ENCODE measurements around the gene ASAP2.
A peak's percentile ranks its signal among the peaks of the same experiment; 100 is the strongest.

The ASAP2 gene

DNA sequence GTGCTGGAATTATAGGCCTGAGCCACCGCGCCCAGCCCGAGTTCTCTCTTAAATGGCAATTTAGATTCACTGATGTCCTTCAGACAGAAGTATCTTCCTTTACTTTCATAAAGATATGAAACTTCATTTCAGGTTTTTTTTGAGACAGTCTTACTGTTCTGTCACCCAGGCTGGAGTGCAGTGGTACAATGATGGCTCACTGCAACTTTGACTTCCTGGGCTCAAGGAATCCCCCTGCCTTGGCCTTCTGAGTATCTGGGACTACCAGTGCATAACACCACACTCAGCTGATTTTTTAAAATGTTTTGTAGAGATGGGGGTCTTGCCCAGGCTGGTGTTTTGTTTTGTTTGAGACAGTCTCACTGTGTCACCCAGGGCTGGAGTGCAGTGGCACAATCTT is 203.5 kb downstream of the ASAP2 start:
- ATAC-seq: no peak

DNA sequence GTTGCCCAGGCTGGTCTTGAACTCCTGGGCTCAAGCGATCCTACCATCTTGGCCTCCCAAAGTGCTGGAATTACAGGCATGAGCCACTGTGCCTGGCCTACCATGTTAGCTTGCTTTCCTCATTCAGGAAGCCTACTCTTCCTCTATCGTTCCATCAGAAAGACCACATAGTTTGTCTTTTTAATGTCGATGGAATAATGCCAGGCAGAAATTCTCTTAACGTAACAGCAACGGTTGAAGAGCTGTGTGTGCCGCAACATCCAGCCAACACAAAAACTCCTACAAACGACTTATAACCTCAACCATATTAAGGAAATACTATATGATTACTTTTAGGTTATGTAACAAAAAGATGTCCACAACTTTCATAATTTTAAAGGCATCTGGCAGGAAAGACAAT is 206.2 kb downstream of the ASAP2 start:
- ATAC-seq: no peak

DNA sequence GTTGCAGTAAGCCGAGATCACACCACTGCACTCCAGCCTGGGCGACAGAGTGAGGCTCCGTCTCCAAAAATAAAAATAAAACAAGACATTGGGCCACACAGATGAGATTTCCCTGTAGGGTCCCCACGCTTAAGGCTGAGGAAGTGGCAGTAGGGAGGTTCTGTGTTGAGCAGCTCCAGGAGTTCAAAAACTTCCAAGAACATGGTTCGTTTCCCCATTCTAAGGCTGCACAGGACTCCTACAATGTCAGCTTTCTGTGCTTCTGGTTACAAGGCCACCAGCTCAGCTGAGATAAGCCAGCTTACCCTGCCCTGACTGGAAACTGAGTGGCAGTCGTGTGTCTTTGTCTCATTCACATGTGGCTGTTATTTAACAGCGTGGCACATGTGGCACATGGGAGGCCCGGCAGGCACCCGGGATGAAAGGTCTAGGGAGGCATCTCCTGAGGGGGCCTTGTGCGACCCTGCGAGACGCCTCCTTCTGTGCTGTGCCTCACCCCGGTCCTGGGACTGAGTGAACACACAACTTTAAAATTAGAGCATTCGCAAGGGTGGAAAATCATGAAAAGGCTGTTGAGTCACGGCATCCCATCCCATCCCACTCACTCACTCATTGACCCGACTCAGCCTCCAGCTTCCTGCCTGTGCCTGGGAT is 209.0 kb downstream of the ASAP2 start:
- no peak for ATAC-seq

DNA sequence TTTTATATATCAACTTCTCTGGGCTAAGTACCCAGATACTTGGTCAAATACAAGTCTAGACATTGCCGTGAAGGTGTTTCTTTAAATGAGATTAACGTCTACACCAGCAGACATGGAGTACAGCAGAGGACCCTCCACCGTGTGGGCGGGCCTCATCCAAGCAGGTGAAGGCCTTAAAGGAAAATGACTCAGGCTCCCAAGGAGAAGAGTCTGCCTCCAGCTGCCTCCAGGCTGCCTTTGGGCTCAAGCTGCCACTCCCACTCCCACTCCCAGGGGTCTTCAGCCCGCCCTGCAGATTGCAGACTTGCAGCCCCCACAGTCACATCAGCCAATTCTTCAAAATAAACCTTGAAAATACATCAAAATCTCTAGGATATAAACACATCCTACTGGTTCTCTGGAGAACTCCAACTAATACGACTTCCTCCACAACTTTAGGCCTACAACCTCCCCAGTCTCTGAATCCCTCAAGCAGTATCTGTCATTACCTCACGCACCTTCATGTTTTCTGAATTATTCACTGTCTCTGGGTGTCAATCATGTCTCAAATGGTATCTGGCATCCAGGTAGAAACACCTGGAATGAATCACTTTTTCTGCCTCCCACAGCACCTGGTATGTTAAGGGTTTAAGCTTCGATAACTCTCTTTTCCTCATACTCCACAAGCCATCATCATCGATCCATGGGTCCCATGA is 209.8 kb downstream of the ASAP2 start:
- no peak for ATAC-seq

DNA sequence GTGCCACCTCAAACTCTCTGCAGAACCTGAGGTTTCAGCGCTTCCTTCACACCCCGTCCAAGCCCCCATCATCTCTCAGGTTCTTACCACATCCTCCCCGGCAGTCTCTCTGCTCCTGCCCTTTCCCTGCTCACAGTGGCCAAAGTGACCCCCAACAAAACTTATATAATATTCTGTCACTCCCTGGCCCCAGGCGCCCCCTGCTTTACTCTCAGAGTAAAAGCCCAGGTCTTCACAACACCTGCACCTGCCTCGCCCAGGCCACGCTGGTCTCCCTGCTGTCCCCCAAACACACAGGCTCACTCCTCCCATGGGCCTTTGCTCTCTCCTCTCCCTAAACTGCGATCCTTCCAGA is 210.3 kb downstream of the ASAP2 start:
- ATAC-seq: no peak

DNA sequence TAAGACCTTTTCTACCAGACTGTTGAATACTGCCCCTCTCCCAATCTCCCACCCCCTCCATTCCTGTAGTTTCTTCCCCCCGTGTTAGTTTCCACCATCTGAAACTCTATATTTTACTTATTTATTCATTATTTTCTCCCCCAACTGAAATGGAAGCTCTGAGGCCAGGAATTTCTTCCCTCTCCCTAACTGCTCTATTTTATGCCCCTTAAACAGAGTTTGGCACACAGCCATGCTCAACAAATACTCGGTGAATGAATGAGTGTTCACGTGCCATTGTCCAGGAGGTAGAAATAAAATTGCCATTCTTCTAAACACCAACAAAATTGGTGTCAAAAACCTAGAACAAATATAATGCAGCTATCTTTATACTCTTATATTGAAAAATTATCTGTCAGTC is 211.1 kb downstream of the ASAP2 start:
- no peak for ATAC-seq

DNA sequence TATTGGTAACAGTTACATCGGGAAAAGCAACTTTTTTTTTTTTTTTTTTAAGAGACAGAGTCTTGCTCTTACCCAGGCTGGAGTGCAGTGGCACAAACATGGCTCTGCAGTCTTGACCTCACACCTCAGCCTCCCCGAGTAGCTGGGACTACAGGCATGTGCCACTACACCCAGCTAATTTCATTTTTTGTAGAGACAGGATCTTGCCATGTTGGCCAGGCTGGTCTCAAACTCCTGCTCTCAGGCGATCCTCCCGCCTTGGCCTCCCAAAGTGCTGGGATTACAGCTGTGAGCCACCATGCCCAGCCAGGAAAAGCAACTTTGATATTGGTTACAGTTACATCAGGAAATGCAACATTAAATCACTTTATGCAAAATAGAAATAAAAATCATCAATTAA is 212.1 kb downstream of the ASAP2 start:
- ATAC-seq: no peak

DNA sequence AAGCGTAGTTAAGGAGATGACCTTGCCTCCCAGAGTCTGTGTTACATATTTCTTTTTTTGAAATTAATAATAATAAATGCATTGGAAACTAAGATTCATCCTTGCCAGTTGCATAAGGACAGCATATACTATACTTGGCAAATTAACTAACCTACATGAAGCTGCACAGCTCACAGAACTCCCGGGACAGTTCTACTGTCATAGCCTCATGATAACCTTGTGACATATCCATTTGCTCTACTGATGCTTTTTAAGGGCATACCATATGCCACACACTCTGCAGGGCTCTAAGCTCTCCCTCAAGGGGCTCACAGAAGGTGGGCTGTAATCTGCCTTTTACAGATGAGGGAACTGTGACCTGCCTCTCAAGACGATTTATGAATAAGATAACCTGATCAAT is 212.9 kb downstream of the ASAP2 start:
- no peak for ATAC-seq

DNA sequence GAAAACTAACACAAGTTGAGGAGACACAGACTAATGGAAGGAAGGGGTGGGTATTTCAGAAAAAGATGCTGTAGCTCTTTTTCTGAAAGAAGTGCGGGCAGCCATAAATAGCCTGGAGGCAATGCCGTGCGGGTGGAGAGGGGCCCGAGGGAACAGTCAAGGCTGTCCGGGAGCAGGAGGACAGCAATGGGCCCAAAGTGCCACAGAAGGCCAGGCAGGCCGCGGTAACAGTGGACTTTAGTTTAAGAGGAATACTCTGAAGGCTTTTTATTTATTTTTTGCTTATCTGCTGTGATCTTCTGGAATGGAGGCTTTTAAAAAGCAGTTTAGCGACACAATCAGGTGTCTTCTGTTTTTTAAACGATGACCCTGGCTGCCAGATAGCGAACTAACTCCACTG is 213.9 kb downstream of the ASAP2 start:
- ATAC-seq: no peak

DNA sequence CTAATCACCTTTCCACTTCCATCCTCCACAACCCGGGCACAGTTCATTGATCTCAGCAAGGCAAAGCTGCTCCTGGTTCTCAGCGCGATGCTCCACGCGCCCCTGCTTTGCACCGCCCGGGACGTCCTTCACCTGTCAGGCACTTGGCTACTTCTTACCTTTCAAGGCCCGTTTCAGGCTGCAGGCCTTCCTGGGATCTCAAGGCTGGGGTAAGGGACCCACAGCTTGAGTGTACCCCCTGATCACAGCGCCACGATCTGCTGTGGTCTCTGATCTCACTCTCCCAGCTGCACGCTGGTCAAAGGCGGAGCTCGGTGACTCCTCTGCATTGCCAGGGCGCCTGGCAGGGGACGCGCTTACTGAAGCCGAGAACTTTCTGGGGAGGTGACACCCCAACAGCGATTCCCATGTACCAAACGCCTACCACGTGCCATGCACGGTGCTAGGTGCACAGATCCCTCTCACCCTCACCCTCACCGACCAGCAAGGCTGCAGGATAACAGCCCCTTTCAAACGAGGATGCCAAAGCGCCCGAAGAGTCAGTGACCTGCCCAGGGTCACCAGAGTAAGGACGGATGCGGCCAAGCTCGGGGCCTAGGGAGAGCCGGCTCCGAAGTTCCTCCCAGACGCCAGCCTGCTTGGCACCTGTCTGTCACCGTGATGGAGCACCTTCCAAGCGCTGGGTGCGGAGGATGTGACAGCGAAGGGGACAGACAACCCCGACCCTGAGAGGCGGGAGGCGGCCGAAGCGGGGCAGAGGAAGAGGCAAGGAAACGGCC is 215.9 kb downstream of the ASAP2 start:
- ATAC-seq: peak; percentile 21 to 26

DNA sequence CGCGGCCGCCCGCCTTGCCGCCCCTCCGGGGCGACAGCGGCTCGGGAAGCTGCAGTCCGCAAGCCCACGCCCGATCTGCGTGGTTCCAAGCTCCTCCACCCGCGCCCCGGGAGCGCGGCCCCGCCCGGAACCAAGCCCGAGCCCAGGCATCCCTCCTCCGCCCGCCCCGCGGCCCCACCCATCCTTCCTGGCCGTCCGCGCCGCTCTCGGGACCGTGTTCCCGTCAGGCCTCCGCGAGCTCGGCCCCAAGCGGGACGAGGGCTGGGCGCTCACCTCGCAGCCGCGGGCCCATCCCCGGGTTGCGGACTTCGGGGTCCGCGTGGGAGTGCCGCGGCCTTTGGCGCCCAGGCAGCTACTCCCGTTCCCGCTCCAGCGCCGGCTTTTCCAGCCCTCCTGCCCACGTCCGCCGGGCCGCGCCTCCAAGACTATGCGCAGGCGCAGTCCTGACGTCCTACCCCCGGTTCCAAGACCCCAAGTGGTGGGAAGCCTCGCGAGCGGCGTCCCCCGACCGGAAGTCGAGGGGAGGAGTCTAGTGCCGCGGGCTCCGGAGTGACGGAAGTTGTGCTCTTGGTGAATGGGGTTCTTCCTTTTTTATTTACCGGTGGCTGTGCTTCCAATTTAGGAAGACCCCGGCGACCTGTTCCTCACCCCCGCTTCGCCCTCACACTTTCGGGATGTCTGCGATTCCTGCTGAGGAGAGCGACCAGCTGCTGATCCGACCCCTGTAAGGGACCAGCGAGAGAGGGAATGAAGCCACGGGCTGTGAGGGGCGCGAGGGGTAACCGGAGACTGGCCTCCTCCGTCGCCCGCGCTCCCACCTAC is 216.7 kb downstream of the ASAP2 start, which contains the start of the genes CPSF3 and ITGB1BP1:
CPSF3 (plus strand) TSS at position 555 of the 822 bp plus-strand sequence; CDS start at position 675, 120 bp downstream.
ITGB1BP1 (minus strand) TSS at position 429 of the 822 bp plus-strand sequence. CDS start 4,831 bp downstream, outside the sequence.
- peak; percentile 85 to 88 for ATAC-seq

DNA sequence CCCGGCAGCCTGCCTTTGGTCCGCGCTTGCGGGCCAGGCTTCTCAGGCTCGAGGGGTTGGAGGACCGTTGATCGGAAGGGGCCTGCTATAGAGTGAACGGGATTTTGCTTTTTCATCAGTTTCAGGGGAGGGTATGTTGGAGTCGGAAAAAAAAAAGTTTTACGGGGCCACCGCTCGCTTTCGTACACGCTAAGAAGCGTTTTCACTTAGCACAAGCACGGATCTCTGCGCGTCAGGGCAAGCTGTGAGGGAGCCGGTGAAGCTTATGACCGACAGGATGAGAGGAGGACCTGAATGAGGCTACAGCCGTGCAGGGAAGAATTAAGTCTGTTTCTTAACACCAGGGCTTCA is 217.3 kb downstream of the ASAP2 start:
- ATAC-seq: peak; percentile 4 to 8

DNA sequence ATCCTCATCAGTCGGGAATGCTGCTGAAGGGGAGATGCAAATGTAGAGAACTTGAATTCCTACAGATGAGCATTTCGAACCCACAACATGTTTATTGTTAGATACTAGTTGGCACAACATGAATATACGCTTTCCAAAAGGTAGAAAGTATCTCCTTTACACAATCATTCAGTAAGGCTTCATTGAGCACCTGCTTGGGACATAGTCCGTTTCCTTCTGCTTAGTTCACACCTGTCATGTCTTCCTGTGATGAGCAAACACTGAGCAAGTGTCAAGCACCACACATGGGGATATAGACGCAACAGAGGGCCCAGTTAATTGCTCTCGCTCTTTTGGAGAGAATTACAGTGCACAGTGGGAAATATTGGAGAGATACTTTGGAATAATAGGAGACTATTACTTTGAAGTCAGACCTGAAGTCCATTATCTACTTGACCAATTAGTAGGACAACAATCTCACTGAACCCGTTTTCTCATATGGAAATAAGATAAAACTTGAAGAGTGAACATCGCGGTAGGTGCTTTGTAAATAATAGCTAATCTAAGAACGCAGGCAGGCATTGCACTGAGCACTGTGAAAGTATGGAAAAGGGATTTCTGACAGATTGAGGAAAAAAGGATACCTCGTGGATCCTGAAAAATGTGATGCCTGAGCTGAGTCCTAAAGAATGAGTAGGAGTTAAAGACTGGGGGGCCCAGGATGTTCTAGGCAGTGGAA is 218.0 kb downstream of the ASAP2 start:
- no peak for ATAC-seq

DNA sequence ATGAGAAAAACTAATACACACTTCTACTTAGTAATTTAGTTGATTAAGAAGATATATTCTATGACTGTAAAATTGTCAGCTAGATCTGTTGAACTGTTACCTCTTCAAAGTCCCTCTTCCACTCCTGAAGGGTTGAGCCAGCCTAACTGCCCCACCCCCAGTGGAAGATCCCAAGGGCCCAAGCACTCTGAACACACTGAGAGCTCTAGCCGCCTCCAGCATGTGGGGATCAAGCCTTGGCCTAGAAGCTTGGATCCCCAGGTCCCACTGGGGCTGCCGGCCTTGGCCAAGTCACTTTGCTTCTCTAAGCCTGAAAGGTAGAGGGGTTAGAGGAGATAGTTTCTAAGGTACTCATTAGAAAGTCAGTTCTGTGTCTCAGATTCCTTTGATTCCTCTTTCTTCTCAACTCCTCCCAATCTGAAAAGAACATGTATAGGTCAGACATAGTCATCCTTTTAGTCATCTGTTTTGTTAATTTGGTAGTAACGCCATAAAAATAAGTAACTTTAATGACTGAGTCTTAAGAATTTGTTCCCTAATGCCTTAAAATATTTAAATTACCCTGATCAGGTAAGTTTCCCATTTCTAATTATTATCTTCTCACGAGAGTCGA is 222.5 kb downstream of the ASAP2 start:
- no peak for ATAC-seq

DNA sequence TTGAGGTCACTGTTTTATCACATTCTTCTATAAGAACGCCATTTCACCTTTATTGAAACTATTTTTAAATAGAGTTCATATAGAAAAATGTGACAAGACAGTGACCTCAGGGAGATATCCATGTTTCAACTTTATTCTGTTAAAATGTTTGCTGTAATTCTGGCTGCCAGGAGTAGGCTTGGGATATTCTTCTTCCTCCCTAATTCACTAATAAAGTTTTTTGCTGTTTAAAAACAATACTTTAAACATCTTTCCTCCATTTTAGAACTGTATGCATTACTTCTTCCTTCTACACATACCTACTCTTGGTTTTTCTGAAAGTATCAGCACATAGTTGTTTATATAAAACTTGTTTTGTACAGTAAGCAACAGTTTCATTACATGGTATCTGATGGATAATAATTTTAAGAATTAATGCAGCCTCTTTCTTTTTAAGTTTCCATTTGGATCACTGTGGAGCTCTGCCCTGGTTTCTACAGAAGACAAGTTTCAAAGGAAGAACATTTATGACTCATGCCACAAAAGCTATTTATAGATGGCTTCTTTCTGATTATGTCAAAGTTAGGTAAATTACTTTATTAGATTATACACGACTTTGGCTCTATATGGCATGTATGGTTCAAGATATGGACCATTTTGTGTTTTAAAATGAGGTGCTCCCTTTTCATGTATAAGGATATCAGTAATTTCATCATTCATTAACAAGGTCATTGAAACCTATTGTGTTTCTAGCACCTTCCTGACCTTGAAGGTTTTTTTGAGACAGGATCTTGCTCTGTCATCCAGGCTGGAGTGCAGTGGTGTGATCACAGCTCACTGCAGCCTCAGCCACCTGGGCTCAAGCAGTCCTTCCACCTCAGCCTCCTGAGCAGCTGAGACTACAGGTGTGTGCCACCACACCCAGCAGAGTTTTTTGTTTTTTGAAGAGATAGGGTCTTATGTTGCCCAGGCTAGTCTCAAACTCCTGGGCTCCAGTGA is 224.0 kb downstream of the ASAP2 start:
- ATAC-seq: peak; percentile 72 to 81

DNA sequence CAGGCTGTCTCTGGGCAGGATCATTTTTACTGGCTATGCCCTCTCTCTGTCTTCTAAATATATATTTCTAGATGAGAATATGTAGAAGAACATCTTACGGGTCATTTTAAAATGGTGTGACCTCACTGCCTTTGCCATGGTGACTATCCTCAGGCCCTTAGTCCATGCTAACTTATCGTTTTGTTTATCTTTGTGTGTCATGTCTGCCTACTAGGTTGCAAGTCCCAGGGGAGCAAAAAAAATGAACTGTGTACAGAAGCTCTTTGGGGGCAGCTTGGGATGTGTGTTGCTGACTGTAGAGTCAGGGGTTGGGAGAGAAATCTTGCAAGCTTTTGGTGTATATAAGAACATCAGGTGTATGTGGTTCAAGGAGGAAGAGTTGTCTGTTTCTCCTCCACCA is 227.9 kb downstream of the ASAP2 start:
- ATAC-seq: no peak

DNA sequence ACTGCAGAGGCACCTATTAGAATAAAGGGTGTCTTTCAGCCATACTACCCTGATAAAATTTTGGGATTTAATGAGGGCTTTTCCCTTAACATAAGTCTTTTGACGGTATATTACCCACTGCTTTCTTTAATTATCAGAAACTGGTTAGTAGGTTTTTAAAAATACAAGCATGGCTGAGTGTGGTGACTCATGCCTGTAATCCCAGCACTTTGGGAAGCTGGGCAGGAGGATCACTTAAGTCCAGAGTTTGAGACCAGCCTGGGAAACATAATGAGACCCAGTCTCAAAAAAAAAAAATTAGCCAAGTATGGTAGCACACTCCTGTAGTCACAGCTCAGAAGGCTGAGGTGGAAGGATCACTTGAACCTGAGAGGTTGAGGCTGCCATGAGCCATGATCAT is 232.9 kb downstream of the ASAP2 start:
- no peak for ATAC-seq

DNA sequence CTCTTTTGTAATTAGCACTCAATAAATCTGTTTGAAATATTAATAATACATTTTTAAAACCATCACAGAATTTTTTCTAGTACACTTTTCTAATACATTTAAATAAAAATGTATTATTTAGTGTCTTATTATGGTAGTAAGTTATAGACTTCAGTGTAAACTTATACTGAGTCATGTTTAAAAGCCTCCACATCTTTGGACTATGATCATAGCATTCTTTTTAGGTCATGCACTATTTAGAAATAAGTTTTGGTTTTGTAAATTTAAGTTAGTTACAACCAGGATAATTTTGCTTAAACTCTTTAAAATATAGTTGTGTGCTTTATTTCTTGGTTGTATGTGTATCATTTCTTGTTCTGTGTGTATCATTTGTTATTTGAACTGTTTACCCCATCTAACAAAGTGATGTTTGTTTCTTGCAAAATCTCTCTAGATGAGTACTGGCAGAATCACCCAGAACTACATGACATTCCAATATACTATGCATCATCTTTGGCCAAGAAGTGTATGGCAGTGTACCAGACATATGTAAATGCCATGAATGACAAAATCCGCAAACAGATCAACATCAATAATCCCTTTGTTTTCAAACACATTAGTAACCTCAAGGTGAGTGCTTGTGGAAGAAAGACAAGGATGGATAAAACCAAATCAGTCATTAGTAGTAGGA is 233.6 kb downstream of the ASAP2 start:
- no peak for ATAC-seq

DNA sequence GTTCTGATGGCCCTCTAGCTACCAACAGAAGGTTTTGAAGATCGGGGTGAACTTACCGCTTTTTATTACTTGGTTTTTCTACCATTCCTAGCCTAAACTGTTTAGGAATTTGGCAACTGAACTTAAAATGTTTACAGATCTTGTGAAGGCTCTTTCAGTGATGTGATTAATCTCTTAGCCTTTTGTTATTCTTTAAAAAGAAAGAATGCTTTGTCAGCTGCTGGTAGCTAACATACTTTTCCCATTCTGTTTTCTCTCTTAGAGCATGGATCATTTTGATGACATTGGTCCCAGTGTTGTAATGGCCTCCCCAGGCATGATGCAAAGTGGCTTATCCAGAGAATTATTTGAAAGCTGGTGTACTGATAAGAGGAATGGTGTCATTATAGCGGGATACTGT is 234.9 kb downstream of the ASAP2 start:
- no peak for ATAC-seq

DNA sequence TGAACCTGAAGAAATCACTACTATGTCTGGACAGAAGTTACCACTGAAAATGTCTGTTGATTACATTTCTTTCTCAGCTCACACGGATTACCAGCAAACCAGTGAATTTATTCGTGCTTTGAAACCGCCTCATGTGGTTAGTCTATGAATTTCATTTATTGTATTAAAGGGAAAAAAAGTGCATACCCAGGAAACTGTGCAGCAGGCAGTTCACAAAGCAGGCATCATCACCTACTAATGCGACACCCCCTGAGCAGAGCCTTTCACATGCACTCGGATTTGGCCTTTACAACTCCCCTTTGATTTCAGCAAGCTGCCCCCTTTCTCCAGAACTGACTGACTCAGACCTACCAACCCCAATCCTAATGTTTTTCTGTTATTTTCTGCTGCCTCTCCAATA is 236.9 kb downstream of the ASAP2 start:
- no peak for ATAC-seq
